Memory B cell (primary cell): Measurements from ENCODE around the gene PHC2.

Experiments
- ATAC-seq: fragments of 150-1000 bp; cut with Tn5 transposase; 2 replicates; pipeline ENCODE4 v1.10.0; 2021; ENCODE audit warnings: low read depth, mild to moderate bottlenecking, moderate library complexity
- DNase-seq, 2 donors: peaks; one replicate each; pipeline ENCODE4 v3.0.0; 2022; ENCODE audit warnings: low spot score in 2 of 2
- H3K27ac Mint-ChIP-seq: one replicate; pipeline ENCODE4 v1.8.0; 2022; ENCODE audit warnings: mild to moderate bottlenecking, moderate library complexity, mixed read lengths
- H3K27me3 Mint-ChIP-seq: one replicate; pipeline ENCODE4 v1.8.0; 2022; ENCODE audit warnings: mixed read lengths
- H3K36me3 Mint-ChIP-seq: one replicate; pipeline ENCODE4 v1.8.0; 2022; ENCODE audit warnings: mild to moderate bottlenecking, mixed read lengths
- H3K4me1 Mint-ChIP-seq: one replicate; pipeline ENCODE4 v1.8.0; 2022; ENCODE audit warnings: mixed read lengths
- H3K4me3 Mint-ChIP-seq: one replicate; pipeline ENCODE4 v1.8.0; 2022; ENCODE audit warnings: mild to moderate bottlenecking, moderate library complexity, mixed read lengths
- H3K9me3 Mint-ChIP-seq: one replicate; pipeline ENCODE4 v1.8.0; 2022; ENCODE audit warnings: mixed read lengths

Gene PHC2

GRCh38 chr1:33369764-33370163, 61.1 kb downstream of the PHC2 start:
- no peaks in the 10 kb centered on the region for H3K4me1 Mint-ChIP-seq
- peaks cover 11% of the 10 kb centered on the region for H3K27me3 Mint-ChIP-seq
- H3K9me3 Mint-ChIP-seq, result no peaks in the 10 kb centered on the region
- H3K27ac Mint-ChIP-seq, result no peak overlapping the region
- H3K36me3 Mint-ChIP-seq, result no peaks in the 10 kb centered on the region
- H3K4me3 Mint-ChIP-seq, result no peak overlapping the region
- no peak for ATAC-seq
- DNase-seq, result no peak

DNA sequence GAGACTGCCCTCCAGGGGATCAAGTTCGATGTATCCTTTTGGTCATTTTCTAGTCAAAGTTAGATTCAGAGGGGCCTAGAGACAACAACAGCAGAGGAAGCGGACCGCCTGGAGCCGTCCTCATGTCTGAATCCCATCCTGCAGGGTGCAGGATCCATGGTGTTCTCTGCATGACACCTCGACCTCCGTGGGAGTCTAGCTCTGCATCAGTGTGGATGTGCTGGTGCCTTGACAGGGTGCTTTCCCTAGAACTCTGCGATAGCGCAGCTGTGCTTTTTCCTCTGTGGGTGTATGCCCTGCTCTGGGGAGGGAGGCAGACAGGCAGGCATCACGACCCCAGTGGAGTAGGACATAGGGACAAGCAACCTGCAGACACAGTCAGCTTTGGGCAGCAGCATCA, 61.8 kb downstream of the PHC2 start:
- H3K27me3 Mint-ChIP-seq, result peaks cover 11% of the 10 kb centered on the region
- no peaks in the 10 kb centered on the region for H3K36me3 Mint-ChIP-seq
- no peaks in the 10 kb centered on the region for H3K4me1 Mint-ChIP-seq
- no peak overlapping the region for H3K4me3 Mint-ChIP-seq
- no peak overlapping the region for H3K27ac Mint-ChIP-seq
- no peak for DNase-seq
- no peaks in the 10 kb centered on the region for H3K9me3 Mint-ChIP-seq
- ATAC-seq, result no peak

DNA sequence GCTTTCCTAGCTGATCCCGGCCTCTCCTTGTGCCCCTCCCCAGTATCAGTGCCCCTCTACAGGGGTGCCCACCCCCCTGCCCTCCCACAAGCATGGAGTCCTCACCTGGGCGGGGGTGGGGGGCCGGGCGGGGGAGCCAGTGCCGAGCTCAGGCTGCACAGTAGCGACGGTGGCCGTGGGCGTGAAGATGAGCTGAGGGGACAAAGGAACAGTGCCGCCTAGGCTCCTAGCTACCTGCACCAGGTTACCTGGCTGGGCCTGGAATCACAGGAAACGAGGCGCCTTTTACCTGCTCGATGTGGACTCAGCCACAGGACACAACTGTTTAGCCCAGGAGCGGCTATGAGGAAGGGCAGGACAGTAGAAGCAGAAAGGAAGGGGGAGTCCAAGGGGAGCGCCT, 62.5 kb downstream of the PHC2 start:
- Mint-ChIP-seq H3K27ac (no peak overlapping the region), H3K27me3 (peaks cover 9% of the 10 kb centered on the region), H3K36me3 (no peaks in the 10 kb centered on the region), H3K9me3 (no peaks in the 10 kb centered on the region), H3K4me3 (no peak overlapping the region), H3K4me1 (no peaks in the 10 kb centered on the region)
- no peak for ATAC-seq
- no peak for DNase-seq

GRCh38 chr1:33367485-33368405, 63.1 kb downstream of the PHC2 start:
- Mint-ChIP-seq H3K36me3 (no peaks in the 10 kb centered on the region), H3K4me1 (no peaks in the 10 kb centered on the region), H3K9me3 (no peaks in the 10 kb centered on the region), H3K4me3 (no peak overlapping the region), H3K27me3 (peaks cover 7% of the 10 kb centered on the region), H3K27ac (no peak overlapping the region)
- DNase-seq, result peak; percentile 84 to 90
- ATAC-seq, result peak; percentile 99

DNA sequence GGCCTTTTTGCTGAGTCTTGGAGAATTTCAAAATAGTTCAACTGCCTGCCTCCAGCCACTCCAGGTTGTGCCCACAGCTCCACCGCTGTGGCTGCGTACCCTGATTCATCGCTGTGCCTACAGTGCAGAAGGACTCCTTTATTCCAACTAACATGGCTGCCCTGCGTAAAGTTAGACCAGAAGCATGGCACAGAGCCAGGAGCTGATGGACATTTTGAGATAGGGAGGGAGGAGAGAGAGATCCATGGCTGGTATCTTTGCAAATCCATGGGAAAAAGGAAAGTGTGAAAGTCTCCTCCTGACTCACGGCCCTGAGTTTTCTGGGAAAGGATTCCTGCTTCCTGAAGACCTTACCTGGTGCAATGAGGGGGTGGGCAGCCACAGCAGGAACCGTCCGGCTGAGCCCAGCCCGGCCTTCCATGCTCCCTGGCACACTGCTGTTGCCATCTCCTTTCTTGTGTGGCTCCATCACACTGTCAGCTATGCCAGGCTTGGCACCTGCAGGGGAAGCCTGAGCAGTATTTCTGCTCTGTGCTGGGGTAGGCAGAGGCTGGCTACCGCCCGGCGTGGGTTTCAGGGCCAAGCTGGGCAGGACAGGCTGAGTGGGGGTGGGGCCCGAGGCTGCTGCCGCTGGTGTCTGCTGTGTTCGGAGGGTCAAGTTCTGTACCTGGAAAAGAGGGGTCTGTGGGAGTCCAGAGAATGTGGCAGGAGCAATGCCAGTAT, 64.0 kb downstream of the PHC2 start:
- ATAC-seq, result no peak
- no peak for DNase-seq
- no peak overlapping the region for H3K4me3 Mint-ChIP-seq
- no peaks in the 10 kb centered on the region for H3K9me3 Mint-ChIP-seq
- H3K4me1 Mint-ChIP-seq, result no peaks in the 10 kb centered on the region
- no peak overlapping the region for H3K27ac Mint-ChIP-seq
- H3K27me3 Mint-ChIP-seq, result peaks cover 7% of the 10 kb centered on the region
- no peaks in the 10 kb centered on the region for H3K36me3 Mint-ChIP-seq

- H3K9me3 Mint-ChIP-seq, result no peaks in the 10 kb centered on the region
- DNase-seq, result no peak
Observed at GRCh38 chr1:33365560-33365997, 65.3 kb downstream of the PHC2 start.

GRCh38 chr1:33364565-33364918, 66.4 kb downstream of the PHC2 start:
- Mint-ChIP-seq H3K4me3 (no peak overlapping the region), H3K27ac (no peak overlapping the region), H3K36me3 (no peaks in the 10 kb centered on the region), H3K4me1 (peaks cover 6% of the 10 kb centered on the region), H3K27me3 (peaks cover 3% of the 10 kb centered on the region), H3K9me3 (no peaks in the 10 kb centered on the region)
- ATAC-seq (no peak), DNase-seq (no peak)

More at GRCh38 chr1:33365560-33365997, 65.3 kb downstream of the PHC2 start:
- Mint-ChIP-seq H3K4me3 (no peak overlapping the region), H3K27me3 (peaks cover 3% of the 10 kb centered on the region), H3K4me1 (peaks cover 6% of the 10 kb centered on the region), H3K27ac (no peak overlapping the region), H3K36me3 (no peaks in the 10 kb centered on the region)
- no peak for ATAC-seq

DNA sequence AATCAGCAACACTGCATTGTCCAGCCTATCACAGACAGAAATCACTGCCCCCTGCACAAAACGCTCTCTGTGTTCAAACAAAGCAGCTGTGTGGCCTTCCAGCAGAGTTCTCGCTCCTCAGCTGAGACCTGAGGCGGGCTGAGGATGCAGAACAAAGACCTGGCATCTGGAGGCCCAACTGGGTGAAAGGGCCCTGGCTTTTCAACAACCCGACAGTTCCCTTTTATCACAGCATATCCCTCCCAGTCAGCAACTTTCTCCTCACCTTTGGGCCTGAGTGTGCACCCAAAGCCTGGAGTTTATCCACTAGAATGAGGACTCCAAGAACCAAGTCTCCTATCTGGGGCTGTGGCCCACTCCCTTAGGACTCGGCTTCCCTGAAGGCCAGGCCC, 67.4 kb downstream of the PHC2 start:
- Mint-ChIP-seq H3K36me3 (no peaks in the 10 kb centered on the region), H3K27ac (no peak overlapping the region), H3K27me3 (peaks cover 2% of the 10 kb centered on the region), H3K4me3 (no peak overlapping the region), H3K9me3 (no peaks in the 10 kb centered on the region), H3K4me1 (peaks cover 6% of the 10 kb centered on the region)
- DNase-seq (no peak), ATAC-seq (no peak)

- Mint-ChIP-seq H3K9me3 (no peaks in the 10 kb centered on the region), H3K36me3 (no peaks in the 10 kb centered on the region), H3K4me3 (no peak overlapping the region), H3K4me1 (peaks cover 6% of the 10 kb centered on the region), H3K27me3 (peaks cover 2% of the 10 kb centered on the region), H3K27ac (no peak overlapping the region)
- no peak for DNase-seq
- ATAC-seq, result no peak
Observed at GRCh38 chr1:33363021-33363420, 67.9 kb downstream of the PHC2 start.

GRCh38 chr1:33361532-33362235, 69.2 kb downstream of the PHC2 start:
- Mint-ChIP-seq H3K27me3 (no peaks in the 10 kb centered on the region), H3K27ac (peak overlapping the region; percentile 2), H3K4me1 (peaks cover 6% of the 10 kb centered on the region), H3K36me3 (no peaks in the 10 kb centered on the region), H3K9me3 (no peaks in the 10 kb centered on the region), H3K4me3 (no peak overlapping the region)
- ATAC-seq (no peak), DNase-seq (no peak)

DNA sequence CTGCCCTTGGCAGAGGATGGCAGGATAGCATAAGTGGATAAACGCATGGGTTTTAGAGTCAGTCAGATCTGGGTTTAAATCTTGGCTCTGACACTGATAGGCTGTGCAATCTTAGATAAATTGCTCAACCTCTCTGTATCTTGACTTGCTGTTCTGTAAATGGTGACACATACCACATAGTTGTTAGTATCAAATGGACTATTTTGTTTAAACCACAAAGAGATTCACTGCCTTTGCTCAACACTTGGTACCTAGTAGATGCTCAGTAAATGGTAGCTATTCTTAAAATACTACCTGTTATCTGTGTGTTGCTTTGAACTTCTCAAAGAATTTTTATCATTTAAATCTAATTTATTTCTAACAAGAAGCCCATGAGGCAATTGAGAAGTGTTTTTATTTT, 70.5 kb downstream of the PHC2 start:
- no peak for DNase-seq
- Mint-ChIP-seq H3K36me3 (no peaks in the 10 kb centered on the region), H3K4me3 (no peak overlapping the region)

GRCh38 chr1:33359931-33360330, 71.0 kb downstream of the PHC2 start:
- H3K4me3 Mint-ChIP-seq, result no peak overlapping the region
- H3K36me3 Mint-ChIP-seq, result no peaks in the 10 kb centered on the region
- H3K27ac Mint-ChIP-seq, result no peak overlapping the region
- H3K27me3 Mint-ChIP-seq, result no peaks in the 10 kb centered on the region
- ATAC-seq (no peak), DNase-seq (no peak)
- peaks cover 6% of the 10 kb centered on the region for H3K4me1 Mint-ChIP-seq
- H3K9me3 Mint-ChIP-seq, result no peaks in the 10 kb centered on the region

More for the DNA sequence above, 70.5 kb downstream of the PHC2 start:
- H3K27ac Mint-ChIP-seq, result no peak overlapping the region
- no peak for ATAC-seq
- peaks cover 6% of the 10 kb centered on the region for H3K4me1 Mint-ChIP-seq
- H3K27me3 Mint-ChIP-seq, result no peaks in the 10 kb centered on the region
- no peaks in the 10 kb centered on the region for H3K9me3 Mint-ChIP-seq

GRCh38 chr1:33358795-33359503, 71.9 kb downstream of the PHC2 start:
- DNase-seq, result no peak
- ATAC-seq, result no peak
- no peaks in the 10 kb centered on the region for H3K27me3 Mint-ChIP-seq
- H3K36me3 Mint-ChIP-seq, result no peaks in the 10 kb centered on the region
- H3K4me3 Mint-ChIP-seq, result no peak overlapping the region
- H3K4me1 Mint-ChIP-seq, result peaks cover 6% of the 10 kb centered on the region
- no peak overlapping the region for H3K27ac Mint-ChIP-seq
- H3K9me3 Mint-ChIP-seq, result no peaks in the 10 kb centered on the region
